SK-N-SH treated with all-trans-retinoic acid at 6 μM for 48 hours (cell line): ENCODE measurements around the gene RSAD1.

Experiments
- ATAC-seq: fragments of 200-7000 bp; cut with Tn5 transposase; 3 replicates; pipeline ENCODE4 v1.9.1; 2020; ENCODE audit warnings: mild to moderate bottlenecking, moderate library complexity
- ARNTL ChIP-seq: fragments of 450-650 bp; formaldehyde crosslinking; IDR thresholded peaks from 2 replicates; pipeline ENCODE4 v1.5.0; 2020; ENCODE audit warnings: low read depth, mild to moderate bottlenecking, moderate library complexity, borderline replicate concordance
- BACH2 ChIP-seq: fragments of 250-450 bp; sonication (Bioruptor Pico); IDR thresholded peaks from 2 replicates; pipeline ENCODE4 v1.9.0; 2021; ENCODE audit warnings: mild to moderate bottlenecking, borderline replicate concordance
- CREB5 ChIP-seq: fragments of 250-450 bp; sonication (Bioruptor Pico); IDR thresholded peaks from 2 replicates; pipeline ENCODE4 v1.5.1; 2020; ENCODE audit warnings: low read depth, mild to moderate bottlenecking, moderate library complexity
- CSDC2 ChIP-seq: fragments of 250-450 bp; sonication (Bioruptor Pico); IDR thresholded peaks from 2 replicates; pipeline ENCODE4 v1.5.0; 2020; ENCODE audit warnings: mild to moderate bottlenecking, moderate library complexity
- ESRRG ChIP-seq: fragments of 250-450 bp; sonication (Bioruptor Pico); IDR thresholded peaks from 2 replicates; pipeline ENCODE4 v1.6.1; 2021; ENCODE audit warnings: mild to moderate bottlenecking
- GLIS3 ChIP-seq: fragments of 250-450 bp; sonication (Bioruptor Pico); IDR thresholded peaks from 2 replicates; pipeline ENCODE4 v1.5.0; 2020; ENCODE audit warnings: mild to moderate bottlenecking, moderate library complexity
- OSR1 ChIP-seq: fragments of 250-450 bp; sonication (Bioruptor Pico); IDR thresholded peaks from 2 replicates; pipeline ENCODE4 v1.8.0; 2022; ENCODE audit warnings: moderate library complexity, mild to moderate bottlenecking, inconsistent platforms
- PPARA ChIP-seq: fragments of 250-450 bp; sonication (Bioruptor Pico); IDR thresholded peaks from 2 replicates; pipeline ENCODE4 v1.5.0; 2020; ENCODE audit warnings: mild to moderate bottlenecking, borderline replicate concordance
- RARB ChIP-seq: fragments of 250-450 bp; sonication (Bioruptor Pico); IDR thresholded peaks from 2 replicates; pipeline ENCODE4 v1.8.0; 2021; ENCODE audit warnings: mild to moderate bottlenecking, moderate library complexity
- SNAI2 ChIP-seq: fragments of 250-450 bp; sonication (Bioruptor Pico); IDR thresholded peaks from 2 replicates; pipeline ENCODE4 v1.5.0; 2020; ENCODE audit warnings: mild to moderate bottlenecking, moderate library complexity
- TCF4 ChIP-seq: fragments of 250-450 bp; sonication (Bioruptor Pico); IDR thresholded peaks from 2 replicates; pipeline ENCODE4 v1.8.0; 2021; ENCODE audit warnings: mild to moderate bottlenecking, moderate library complexity, borderline replicate concordance
- TOX ChIP-seq: fragments of 250-450 bp; sonication (Bioruptor Pico); IDR thresholded peaks from 2 replicates; pipeline ENCODE4 v1.8.0; 2021; ENCODE audit warnings: mild to moderate bottlenecking, moderate library complexity, borderline replicate concordance
- ZC3H10 ChIP-seq: fragments of 250-450 bp; sonication (Bioruptor Pico); IDR thresholded peaks from 2 replicates; pipeline ENCODE4 v1.5.1; 2021; ENCODE audit warnings: mild to moderate bottlenecking, moderate library complexity
- ZFP3 ChIP-seq: fragments of 250-450 bp; sonication (Bioruptor Pico); IDR thresholded peaks from 2 replicates; pipeline ENCODE4 v1.5.0; 2020; ENCODE audit warnings: mild to moderate bottlenecking, moderate library complexity
- ZFP30 ChIP-seq: fragments of 450-650 bp; formaldehyde crosslinking; IDR thresholded peaks from 2 replicates; pipeline ENCODE4 v1.5.0; 2022; ENCODE audit warnings: mild to moderate bottlenecking, moderate library complexity
- ZNF565 ChIP-seq: fragments of 450-650 bp; formaldehyde crosslinking; conservative IDR thresholded peaks from 2 replicates; pipeline ENCODE4 v1.5.0; 2020; ENCODE audit warnings: low read depth, mild to moderate bottlenecking, moderate library complexity
- ZNF70 ChIP-seq: fragments of 450-650 bp; formaldehyde crosslinking; IDR thresholded peaks from 2 replicates; pipeline ENCODE4 v1.5.0; 2020; ENCODE audit warnings: mild to moderate bottlenecking, moderate library complexity
- ZNF8 ChIP-seq: fragments of 450-650 bp; formaldehyde crosslinking; IDR thresholded peaks from 2 replicates; pipeline ENCODE4 v1.5.0; 2020; ENCODE audit warnings: mild to moderate bottlenecking, moderate library complexity
- TF ChIP-seq, protein P1 (sequence below): fragments of 250-450 bp; sonication (Bioruptor Pico); IDR thresholded peaks from 2 replicates; pipeline ENCODE4 v1.8.0; 2021; ENCODE audit warnings: low read depth, mild to moderate bottlenecking, moderate library complexity, borderline replicate concordance
- TF ChIP-seq, protein P2 (sequence below): fragments of 250-450 bp; sonication (Bioruptor Pico); IDR thresholded peaks from 2 replicates; pipeline ENCODE4 v1.8.0; 2020; ENCODE audit warnings: mild to moderate bottlenecking, moderate library complexity, borderline replicate concordance
- TF ChIP-seq, protein P3 (sequence below): fragments of 250-450 bp; sonication (Bioruptor Pico); IDR thresholded peaks from 2 replicates; pipeline ENCODE4 v1.5.0; 2020; ENCODE audit warnings: mild to moderate bottlenecking, moderate library complexity
- TF ChIP-seq, protein P4 (sequence below): fragments of 250-450 bp; sonication (Bioruptor Pico); IDR thresholded peaks from 2 replicates; pipeline ENCODE4 v1.5.1; 2021; ENCODE audit warnings: mild to moderate bottlenecking, moderate library complexity

The RSAD1 gene

DNA sequence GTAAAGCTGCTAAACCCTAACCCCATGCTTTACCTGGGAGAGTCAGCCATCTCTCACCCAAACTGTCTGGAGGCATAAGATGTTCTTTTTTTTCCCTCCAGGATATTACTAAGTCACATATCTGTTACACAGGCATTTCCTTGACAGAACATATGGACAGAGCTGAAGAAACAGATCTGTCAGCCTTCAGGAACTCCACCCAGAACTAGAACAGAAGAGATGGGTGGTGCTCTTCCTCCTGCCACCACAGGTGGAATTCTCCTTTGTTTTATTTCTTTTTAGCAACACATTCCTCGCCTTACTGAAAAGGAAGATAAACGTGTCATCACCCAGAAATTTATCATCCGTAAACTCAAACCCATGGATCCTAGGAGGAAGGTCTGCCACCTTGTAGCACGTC is 38.4 kb downstream of the RSAD1 start:
- no peak for ATAC-seq
- no peak for TF ChIP-seq OSR1
- no peak for TF ChIP-seq ZFP30 (CRISPR knock-in tag)
- TF ChIP-seq TOX, result no peak
- no peak for TF ChIP-seq RARB (CRISPR knock-in tag)
- no peak for TF ChIP-seq ZNF70 (CRISPR knock-in tag)
- no peak for TF ChIP-seq CREB5
- TF ChIP-seq, protein P1, sequence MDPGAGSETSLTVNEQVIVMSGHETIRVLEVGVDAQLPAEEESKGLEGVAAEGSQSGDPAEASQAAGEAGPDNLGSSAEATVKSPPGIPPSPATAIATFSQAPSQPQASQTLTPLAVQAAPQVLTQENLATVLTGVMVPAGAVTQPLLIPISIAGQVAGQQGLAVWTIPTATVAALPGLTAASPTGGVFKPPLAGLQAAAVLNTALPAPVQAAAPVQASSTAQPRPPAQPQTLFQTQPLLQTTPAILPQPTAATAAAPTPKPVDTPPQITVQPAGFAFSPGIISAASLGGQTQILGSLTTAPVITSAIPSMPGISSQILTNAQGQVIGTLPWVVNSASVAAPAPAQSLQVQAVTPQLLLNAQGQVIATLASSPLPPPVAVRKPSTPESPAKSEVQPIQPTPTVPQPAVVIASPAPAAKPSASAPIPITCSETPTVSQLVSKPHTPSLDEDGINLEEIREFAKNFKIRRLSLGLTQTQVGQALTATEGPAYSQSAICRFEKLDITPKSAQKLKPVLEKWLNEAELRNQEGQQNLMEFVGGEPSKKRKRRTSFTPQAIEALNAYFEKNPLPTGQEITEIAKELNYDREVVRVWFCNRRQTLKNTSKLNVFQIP (CRISPR knock-in tag), result no peak
- no peak for TF ChIP-seq BACH2 (CRISPR knock-in tag)
- TF ChIP-seq, protein P2, sequence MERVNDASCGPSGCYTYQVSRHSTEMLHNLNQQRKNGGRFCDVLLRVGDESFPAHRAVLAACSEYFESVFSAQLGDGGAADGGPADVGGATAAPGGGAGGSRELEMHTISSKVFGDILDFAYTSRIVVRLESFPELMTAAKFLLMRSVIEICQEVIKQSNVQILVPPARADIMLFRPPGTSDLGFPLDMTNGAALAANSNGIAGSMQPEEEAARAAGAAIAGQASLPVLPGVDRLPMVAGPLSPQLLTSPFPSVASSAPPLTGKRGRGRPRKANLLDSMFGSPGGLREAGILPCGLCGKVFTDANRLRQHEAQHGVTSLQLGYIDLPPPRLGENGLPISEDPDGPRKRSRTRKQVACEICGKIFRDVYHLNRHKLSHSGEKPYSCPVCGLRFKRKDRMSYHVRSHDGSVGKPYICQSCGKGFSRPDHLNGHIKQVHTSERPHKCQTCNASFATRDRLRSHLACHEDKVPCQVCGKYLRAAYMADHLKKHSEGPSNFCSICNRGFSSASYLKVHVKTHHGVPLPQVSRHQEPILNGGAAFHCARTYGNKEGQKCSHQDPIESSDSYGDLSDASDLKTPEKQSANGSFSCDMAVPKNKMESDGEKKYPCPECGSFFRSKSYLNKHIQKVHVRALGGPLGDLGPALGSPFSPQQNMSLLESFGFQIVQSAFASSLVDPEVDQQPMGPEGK, result no peak
- TF ChIP-seq ESRRG (CRISPR knock-in tag), result no peak
- TF ChIP-seq CSDC2 (CRISPR knock-in tag), result no peak
- no peak for TF ChIP-seq ARNTL (CRISPR knock-in tag)
- no peak for TF ChIP-seq PPARA
- TF ChIP-seq ZNF565 (CRISPR knock-in tag), result no peak

DNA sequence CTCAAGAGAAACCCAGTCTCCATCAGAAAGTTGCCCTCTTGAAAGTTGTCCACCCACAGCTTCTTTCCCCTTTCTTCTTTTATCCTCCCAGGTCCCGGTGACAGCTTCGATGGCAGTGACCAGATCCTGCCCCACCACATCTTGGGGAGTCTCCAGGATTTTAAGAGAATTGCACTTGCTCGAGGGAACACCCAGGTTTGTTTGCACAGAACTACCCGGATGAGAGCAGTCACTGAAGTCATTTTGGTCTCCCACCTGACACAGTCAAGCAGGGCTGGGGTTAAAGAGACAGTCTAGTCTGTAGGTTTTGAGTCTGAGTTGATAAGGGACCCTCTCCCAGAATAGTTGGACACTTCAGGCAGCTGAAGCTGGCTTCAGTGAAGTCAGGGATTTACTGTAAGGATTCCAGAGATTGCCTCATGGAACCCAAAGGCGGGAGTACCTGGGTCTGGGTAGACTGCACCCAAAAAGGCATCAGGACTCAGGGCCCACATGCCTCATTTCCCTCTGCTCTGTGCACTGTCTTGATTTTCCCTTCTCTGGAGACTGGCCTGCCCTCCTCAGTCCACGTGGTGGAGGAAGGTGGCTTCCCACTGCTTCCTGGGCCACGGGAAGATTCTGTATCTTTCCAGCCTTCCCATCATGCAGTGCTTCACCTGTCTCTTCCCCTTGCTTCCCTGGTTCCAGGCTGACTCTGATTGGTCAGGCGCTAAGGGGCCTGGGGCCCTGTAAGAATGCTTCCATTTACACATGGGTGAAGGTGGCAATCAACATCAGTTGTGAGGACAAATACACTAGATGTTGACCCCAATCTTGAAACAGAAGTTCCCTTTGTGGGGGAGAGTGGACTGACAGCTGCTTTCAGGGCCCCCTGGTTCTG is 39.1 kb downstream of the RSAD1 start:
- TF ChIP-seq, protein P2, result no peak
- TF ChIP-seq, protein P3, sequence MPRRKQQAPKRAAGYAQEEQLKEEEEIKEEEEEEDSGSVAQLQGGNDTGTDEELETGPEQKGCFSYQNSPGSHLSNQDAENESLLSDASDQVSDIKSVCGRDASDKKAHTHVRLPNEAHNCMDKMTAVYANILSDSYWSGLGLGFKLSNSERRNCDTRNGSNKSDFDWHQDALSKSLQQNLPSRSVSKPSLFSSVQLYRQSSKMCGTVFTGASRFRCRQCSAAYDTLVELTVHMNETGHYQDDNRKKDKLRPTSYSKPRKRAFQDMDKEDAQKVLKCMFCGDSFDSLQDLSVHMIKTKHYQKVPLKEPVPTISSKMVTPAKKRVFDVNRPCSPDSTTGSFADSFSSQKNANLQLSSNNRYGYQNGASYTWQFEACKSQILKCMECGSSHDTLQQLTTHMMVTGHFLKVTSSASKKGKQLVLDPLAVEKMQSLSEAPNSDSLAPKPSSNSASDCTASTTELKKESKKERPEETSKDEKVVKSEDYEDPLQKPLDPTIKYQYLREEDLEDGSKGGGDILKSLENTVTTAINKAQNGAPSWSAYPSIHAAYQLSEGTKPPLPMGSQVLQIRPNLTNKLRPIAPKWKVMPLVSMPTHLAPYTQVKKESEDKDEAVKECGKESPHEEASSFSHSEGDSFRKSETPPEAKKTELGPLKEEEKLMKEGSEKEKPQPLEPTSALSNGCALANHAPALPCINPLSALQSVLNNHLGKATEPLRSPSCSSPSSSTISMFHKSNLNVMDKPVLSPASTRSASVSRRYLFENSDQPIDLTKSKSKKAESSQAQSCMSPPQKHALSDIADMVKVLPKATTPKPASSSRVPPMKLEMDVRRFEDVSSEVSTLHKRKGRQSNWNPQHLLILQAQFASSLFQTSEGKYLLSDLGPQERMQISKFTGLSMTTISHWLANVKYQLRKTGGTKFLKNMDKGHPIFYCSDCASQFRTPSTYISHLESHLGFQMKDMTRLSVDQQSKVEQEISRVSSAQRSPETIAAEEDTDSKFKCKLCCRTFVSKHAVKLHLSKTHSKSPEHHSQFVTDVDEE (CRISPR knock-in tag), result no peak
- TF ChIP-seq TCF4 (CRISPR knock-in tag), result no peak
- no peak for TF ChIP-seq TOX
- TF ChIP-seq BACH2 (CRISPR knock-in tag), result no peak
- TF ChIP-seq, protein P4, sequence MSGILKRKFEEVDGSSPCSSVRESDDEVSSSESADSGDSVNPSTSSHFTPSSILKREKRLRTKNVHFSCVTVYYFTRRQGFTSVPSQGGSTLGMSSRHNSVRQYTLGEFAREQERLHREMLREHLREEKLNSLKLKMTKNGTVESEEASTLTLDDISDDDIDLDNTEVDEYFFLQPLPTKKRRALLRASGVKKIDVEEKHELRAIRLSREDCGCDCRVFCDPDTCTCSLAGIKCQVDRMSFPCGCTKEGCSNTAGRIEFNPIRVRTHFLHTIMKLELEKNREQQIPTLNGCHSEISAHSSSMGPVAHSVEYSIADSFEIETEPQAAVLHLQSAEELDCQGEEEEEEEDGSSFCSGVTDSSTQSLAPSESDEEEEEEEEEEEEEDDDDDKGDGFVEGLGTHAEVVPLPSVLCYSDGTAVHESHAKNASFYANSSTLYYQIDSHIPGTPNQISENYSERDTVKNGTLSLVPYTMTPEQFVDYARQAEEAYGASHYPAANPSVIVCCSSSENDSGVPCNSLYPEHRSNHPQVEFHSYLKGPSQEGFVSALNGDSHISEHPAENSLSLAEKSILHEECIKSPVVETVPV (CRISPR knock-in tag), result no peak
- no peak for TF ChIP-seq RARB (CRISPR knock-in tag)
- TF ChIP-seq ESRRG (CRISPR knock-in tag), result no peak
- TF ChIP-seq CSDC2 (CRISPR knock-in tag), result no peak
- TF ChIP-seq ZNF70 (CRISPR knock-in tag), result no peak
- TF ChIP-seq GLIS3, result no peak
- no peak for TF ChIP-seq ZNF8 (CRISPR knock-in tag)
- no peak for TF ChIP-seq SNAI2
- no peak for TF ChIP-seq ARNTL (CRISPR knock-in tag)
- no peak for TF ChIP-seq ZFP30 (CRISPR knock-in tag)
- no peak for TF ChIP-seq ZNF565 (CRISPR knock-in tag)
- TF ChIP-seq ZC3H10, result no peak
- TF ChIP-seq ZFP3 (CRISPR knock-in tag), result no peak
- TF ChIP-seq, all 23 proteins: peak for 0
- ATAC-seq, result no peak
